Left hindlimb (tissue), 1 donor: Measurements from ENCODE around the gene CLSTN2.

Source experiments
- DNase-seq: peaks from one replicate; pipeline ENCODE4 v3.0.0-alpha.2; 2018

CLSTN2 gene

GRCh38 chr3:140468407-140468806 lies 533.4 kb downstream of the CLSTN2 start:
- no peak for DNase-seq

DNA sequence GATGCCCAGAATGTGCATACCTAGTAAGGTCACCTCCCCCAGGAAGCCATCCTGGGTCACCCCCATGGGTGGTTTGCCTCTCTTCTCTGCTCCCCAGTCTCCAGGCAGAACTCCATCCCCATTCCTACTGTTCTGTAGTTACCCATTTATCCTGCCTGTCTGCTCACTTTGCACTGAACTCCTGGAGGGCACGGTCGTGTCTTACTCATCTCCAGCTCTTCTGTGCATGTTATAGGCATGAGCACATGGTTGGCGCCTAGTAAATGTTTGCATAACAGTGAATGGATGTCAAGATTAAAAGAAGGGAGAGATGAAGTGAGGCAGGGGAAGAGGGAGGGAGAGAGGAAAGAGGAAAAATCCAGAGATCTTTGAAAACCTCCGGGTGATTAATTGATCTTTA lies 534.5 kb downstream of the CLSTN2 start:
- no peak for DNase-seq

GRCh38 chr3:140470211-140470610 lies 535.2 kb downstream of the CLSTN2 start:
- no peak for DNase-seq

DNA sequence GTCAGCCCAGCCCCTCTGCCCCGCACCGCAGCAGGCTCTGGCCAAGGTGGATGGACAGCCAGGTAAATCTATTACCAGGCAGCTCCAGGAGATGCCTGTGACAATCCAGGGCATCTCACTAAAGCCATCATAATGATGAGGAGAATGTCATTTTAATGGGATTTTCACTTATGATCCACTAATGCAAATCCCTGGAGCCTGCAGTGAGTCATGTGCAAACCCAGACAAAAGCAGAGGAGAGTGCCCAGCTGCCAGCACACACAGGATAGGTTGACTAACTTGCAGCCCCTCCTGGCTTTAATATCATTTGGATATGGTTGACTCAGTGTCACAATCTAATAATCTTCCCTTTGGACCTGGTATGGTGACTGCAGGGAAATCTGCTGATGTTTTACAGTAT lies 536.0 kb downstream of the CLSTN2 start:
- no peak for DNase-seq

DNA sequence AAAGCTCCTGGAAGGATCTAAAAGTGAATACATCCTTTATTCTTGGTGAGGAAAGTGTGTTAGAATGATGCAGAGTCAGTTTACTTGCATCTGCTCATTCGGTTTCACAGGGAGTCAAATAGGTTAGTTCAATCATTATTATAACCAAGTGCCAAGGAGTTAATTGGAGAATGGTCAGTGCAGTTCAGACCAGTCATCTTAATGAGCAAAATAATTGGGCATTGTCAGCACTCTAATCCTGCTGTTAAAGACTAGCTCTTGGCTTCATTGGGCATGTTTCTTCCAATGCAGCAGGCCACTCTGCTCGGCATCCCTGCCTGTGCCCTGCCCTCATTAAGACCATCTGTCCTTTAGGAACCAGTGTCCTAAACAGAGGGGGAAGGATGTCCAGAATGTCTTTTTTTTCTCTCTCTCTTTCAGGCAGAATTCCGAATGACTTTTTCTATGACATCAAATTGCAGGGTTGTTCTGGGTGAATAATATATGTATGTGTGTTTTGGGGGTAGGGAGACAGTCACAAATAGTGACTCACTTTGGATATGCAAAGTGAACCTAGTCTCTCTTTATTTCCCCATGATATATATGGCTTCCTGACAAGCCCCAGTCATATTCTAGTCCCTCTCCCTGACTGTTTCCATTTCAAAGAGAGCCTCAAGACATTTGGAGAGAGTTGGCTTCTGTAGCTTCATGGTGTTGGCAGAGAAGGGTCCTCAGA lies 537.5 kb downstream of the CLSTN2 start:
- no peak for DNase-seq

GRCh38 chr3:140487566-140487965 lies 552.6 kb downstream of the CLSTN2 start:
- DNase-seq: no peak

DNA sequence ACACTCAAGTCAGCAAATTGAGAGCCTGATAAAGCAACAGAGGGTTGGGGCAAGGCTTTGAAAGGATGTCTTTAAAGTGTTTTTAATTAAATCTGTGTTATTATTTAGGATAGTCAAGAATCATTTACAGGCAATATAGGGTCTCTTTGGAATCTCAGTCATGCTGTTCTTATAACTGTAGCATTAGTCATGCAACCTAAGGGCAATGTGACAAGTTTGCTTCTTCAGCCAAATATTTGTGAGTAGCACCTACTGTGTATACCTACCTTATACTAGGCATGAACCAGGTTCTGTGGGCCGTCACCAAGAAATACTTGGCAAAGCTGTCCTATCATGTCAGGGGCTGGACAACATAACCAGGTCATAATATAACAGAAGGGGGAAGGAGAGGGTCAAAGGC lies 558.3 kb downstream of the CLSTN2 start:
- DNase-seq: no peak

GRCh38 chr3:140494970-140495369 lies 560.0 kb downstream of the CLSTN2 start:
- no peak for DNase-seq

GRCh38 chr3:140497331-140497730 lies 562.3 kb downstream of the CLSTN2 start:
- DNase-seq: no peak

GRCh38 chr3:140499114-140499757 lies 564.3 kb downstream of the CLSTN2 start:
- DNase-seq: no peak

GRCh38 chr3:140500473-140500872 lies 565.5 kb downstream of the CLSTN2 start:
- no peak for DNase-seq

DNA sequence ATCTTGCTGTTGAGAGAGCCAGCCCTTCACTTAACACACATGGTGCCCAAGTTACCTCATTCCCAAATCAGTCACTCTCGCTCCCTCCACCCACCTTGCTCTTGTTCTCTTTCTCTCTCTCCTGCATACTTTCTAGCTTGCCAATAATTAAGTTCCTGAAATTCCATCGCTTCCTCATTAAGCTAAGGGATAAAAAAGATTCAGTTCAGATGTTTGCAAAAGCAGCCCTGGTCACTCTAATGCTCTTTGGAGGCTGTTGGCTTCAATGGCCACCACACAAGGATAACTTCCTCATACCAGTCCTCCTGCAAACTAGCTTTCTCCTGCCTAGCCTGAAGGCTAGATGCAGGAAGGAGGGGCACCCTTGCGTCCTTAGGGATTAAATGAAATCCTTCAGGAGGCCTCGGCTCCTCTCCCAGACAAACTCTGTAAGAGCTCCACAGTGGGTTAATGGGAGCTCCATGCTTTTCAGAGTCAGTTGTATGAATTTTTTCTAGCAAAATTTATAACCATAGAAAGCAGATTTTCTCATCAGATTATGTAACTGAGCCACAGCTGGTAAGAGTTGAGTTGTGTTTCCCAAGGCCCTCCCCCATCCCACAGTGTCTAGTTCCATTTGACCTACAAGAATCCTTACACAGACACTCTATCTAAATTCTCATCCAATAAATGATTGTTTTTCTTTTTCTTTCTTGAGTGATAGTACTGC lies 566.2 kb downstream of the CLSTN2 start:
- DNase-seq: no peak

- DNase-seq: no peak
These were observed 566.9 kb downstream of the CLSTN2 start for GRCh38 chr3:140501770-140502364.

GRCh38 chr3:140505213-140505612 lies 570.2 kb downstream of the CLSTN2 start:
- no peak for DNase-seq

DNA sequence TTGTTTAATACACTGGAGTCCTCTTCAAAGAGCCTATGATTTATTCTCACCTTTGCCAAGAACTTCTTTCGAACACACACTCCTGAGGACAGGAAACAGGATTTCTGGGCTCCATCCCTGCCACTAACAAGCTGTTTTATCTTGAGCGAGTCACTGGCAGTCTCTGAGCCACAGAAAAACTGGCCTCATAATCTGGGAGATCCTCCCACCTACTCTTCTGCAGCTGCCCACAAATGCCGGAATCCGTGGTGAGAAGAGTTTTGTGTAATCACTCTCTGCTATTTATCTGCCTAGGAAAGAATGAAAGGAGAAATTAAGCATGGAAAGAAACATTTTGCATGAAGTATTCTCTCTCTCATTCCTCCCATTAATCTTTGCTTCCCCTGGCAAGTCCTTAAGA lies 570.9 kb downstream of the CLSTN2 start:
- DNase-seq: no peak

DNA sequence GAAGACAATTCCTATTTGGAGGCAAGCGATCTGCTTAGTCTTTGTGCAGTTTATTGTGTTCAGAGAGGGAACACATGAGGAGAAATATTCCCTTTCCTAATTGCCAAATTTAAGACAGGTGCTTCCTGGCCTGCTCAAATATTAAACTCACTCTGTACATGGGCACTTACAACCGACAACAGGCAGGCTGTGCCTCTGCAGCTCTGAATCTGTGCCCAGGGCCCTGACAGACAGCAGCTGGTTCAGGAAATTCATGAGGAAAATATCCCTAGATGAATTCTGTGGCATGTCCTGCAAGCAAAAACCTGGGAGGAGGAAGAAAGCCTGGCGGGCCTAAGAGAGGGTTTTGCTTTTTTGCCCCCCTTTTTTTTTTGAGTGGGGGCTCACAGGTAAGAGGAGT lies 573.6 kb downstream of the CLSTN2 start:
- no peak for DNase-seq

DNA sequence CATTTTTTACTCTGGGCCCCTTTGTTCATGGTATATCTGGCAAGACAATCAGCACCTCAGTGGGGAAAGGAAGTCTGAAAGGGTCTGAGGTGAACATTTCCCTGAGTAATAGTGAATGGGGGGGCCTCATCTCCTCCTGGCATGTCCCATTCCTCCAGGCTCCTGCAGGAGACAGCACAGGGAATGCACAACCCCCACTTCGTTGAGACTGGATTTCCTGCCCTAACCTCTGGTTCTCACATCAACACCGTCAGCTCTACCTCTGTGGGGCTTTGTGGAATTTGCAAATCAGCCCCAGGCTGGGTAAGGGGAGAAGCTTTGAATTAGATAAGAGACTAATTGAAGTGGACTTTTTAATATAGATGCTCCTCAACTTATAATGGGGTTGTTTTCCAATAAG lies 574.5 kb downstream of the CLSTN2 start:
- DNase-seq: no peak

GRCh38 chr3:140510303-140510861 lies 575.4 kb downstream of the CLSTN2 start:
- no peak for DNase-seq

DNA sequence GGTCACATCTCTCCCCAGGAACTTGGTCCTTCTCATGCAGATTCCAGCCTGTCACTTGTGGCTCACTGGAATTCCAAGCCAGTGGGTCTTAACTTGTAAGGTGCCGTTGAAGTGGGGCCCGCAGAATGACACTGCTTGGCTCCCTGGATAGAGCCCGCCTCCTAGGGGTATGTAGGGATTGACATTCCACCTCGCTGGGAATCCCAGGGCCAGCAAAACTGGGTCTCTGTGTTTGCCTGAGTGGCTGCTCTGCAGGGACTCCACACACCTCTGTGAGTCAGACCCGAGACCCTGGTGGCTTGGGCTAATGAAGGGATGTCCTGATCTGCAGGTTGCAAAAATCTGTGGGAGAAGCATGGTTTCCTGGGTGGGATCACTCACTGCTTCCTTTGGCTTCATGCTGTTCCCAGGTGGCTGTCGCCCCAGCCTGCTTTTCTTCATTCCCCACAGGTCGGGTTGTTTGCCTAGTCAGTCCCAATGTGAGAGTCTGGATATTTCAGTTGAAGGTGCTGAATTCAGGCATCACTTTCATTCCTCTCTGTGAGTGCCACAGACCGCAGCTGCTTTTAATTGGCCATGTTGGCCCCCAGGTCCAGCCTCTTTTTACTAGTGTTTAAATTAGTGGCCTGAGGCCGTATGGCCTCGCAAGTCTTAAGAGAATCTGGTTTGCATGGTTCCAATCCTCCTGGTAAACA lies 586.9 kb downstream of the CLSTN2 start:
- no peak for DNase-seq

DNA sequence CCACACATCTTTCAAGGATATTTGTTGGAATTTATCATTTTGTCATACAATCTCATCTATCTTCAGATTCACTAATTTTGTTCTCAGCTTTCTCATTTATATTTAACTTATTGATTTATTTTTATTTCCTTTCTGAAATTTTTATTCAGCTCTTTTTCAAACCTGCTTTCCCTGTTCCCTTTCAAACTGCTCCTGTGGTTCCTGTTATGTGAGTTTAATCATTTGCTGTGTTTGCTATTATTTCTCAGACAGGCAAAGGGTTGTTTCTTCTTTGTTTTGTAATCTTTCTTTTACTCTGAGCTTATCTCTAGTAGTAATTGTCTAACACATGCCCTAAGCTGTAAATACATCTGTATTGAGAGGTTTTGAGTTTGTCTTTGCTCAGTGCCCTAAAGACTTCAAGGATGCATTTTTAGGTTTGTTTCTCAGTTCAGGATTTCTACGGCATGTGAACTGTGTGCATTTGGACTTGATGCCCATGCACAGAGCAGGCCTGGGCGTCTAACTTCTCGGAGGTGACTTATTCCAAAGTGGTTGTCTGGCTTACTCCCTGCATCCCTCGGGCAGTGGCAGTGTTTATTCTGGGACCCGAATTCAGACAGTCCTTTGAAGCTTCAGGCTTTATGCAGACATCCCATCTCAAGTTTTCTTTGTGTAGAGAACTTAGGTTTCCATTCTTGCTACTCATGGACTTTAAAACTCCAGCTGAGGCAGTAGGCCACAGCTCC lies 587.8 kb downstream of the CLSTN2 start:
- DNase-seq: no peak

GRCh38 chr3:140523600-140523999 lies 588.6 kb downstream of the CLSTN2 start:
- DNase-seq: no peak

DNA sequence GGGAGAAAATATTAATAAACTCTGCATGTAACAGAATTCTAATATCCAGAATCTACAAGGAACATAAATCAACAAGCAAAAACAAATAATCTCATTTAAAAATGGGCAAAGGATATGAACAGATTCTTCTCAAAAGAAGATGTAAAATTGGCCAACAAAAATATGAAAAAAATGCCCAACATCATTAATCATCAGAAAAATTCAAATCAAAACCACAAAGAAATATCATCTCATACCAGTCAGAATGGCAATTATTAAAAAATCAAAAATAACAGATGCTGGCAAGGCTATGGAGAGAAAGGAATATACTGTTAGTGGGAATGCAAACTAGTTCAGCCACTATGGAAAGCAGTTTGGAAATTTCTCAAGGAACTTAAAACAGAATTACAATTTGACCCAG lies 592.2 kb downstream of the CLSTN2 start:
- no peak for DNase-seq
